NCI-H2107 treated with DMSO at 0.1 percent for 48 hours (cell line): ENCODE results near the gene SLC25A43.
"Not testable (repeated sequence)": the region's sequence is repeated elsewhere in the genome, so short reads cannot be mapped to it uniquely, and the experiment has no call there.

Source experiments
- DNase-seq: peaks from one replicate; lab custom pipeline; 2025; ENCODE audit not compliant: unreplicated experiment; lab: John Stamatoyannopoulos, UW

Gene SLC25A43

GRCh38 chrX:119407681-119408080, 8.5 kb downstream of the SLC25A43 start:
- DNase-seq = no peak

DNA sequence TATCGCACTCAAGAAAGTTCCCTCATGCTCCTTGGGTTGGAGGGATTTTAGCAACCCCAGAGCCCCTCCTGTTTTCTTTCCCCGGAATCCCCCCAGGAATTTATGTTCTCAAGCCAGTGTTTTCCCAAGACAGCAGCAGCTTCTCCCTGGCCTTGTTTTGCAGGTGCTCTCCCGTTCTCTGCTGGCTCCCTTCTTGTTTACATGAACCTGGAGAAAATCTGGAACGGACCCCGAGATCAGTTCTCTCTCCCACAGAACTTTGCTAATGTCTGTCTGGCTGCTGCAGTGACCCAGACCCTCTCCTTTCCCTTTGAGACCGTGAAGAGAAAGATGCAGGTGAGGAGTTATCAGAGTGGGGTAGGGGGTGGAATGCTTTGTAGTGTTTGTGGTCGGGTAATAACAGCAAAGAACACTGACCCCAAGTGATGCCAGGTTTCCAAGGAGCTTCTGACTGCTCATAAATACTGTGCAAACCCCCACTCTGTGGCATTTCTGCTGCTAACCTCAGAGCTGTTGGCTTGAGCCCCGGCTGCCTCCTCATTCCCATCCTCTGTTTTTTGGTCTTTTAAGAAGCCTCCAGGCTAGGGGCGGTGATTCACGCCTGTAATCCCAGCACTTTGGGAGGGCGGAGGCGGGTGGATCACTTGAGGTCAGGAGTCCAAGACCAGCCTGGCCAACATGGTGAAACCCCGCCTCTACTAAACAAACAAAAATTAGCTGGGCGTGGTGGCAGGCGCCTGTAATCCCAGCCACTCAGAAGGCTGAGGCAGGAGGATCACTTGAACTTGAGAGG, 11.1 kb downstream of the SLC25A43 start:
- no peak for DNase-seq

- no peak for DNase-seq
These were observed 11.7 kb downstream of the SLC25A43 start for GRCh38 chrX:119410854-119411253.

DNA sequence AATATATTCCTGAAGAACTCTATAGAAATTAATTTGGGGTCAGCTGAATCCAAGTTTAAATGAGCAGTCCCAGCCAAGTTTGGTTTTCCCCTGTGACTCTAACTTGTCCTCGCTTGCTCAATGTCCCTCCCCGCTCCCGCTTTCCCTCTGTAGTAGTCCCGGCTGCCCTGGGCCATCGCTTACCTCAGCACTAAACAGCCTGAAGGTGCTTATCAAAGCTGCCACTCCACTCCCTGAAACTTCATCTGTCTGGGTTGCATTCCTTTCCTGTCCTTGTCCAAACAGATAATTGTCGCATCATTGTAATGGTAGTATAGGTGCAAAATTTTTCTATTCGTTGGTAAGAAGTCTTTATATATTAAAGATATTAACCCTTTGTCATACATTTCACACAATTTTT, 12.8 kb downstream of the SLC25A43 start:
- no peak for DNase-seq

DNA sequence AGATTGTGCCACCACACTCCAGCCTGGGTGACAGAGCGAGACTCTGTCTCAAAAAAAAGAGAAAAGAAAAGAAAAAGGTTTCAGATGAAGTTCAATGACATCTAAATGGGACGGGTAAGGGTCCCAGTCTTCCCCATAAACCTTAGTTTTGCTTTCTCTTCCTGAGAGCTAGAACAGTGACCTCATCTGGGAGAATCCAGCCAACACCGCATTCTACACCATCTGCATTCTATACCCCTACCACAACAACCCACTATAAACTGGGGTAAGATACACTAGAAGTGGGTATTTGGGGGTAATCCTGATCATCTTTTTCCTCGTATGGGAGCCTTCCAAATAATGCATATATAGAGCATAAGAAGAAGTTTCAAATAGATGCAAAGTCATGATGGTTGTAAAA, 18.2 kb downstream of the SLC25A43 start:
- DNase-seq = no peak

DNA sequence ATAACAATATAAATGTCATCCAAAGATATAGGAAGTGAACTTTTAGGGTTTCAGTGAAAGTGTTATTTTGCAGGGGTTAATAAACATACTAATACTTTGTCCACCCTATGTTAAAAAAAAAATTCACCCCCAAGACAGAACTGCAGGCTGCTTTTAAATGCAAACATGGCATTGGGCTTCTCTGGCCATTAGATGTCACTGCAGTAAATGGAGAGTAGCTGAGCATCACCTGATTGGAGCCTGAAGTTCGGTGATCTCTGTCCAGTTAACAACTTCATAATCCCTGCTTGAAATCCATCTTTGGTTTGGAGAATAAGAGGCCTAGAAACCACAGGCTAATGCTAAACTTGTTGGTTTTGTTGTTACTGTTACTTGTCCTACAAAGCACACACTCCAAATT, 18.7 kb downstream of the SLC25A43 start:
- no peak for DNase-seq

DNA sequence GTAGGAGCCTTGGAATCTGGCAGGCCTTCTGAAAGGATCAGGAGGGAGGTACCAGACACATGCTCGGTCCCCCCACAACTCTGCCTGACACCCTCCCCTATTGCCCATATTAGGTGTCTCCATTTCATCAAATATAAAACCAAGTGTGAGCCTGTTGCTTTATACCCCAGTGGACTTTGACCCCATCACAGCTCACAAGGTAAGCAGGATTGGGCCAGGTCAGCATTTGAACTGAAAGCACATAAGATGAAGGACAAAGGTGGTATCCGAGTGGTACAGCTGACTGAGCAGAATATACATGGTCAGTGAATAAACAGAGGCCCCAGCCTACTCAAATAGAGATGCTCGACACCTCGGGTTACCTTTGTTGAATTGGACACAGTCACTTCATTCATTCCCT, 20.0 kb downstream of the SLC25A43 start:
- DNase-seq = no peak

- no peak for DNase-seq
These were observed 20.8 kb downstream of the SLC25A43 start for GRCh38 chrX:119419898-119420297.

GRCh38 chrX:119421016-119421705, 22.0 kb downstream of the SLC25A43 start:
- DNase-seq = no peak

DNA sequence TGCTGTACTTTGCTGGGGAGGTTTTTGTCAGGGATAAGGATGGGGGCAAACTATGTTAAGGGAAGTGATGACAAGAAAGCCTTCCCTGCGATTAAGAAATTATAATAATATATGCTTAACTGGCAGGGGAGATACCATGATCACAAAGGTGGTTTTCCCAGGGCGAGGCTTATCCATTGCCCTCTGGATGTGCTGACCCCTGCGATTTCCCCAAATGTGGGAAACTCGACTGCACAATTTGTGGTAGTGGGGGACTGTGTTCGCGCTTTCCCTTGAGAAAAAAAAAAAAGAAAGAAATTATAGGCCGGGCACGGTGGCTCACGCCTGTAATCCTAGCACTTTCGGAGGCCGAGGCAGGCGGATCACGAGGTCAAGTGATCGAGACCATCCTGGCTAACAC, 24.5 kb downstream of the SLC25A43 start:
- DNase-seq = no peak

DNA sequence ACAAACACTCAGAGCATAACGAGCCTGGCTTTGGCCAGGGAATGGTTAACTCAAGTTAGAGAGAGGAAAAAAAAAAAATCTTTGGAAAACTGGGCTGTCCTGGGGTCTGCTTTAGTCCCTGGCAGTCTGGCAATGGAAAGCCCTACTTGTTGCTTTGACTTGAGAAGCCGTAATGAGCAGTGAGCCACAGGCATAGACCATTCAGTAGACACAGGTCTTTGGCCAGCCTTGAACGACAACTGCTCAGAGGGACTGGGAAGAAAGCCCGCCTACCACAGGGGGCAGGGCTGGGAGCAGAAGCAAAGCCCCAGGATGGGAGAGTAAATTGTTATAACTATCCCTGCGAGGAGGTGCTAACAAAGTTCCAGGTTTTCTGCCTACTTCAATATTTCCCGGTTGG, 25.9 kb downstream of the SLC25A43 start:
- DNase-seq = no peak

GRCh38 chrX:119427024-119427794, 28.1 kb downstream of the SLC25A43 start:
- DNase-seq = no peak

- DNase-seq = no peak
These were observed 28.7 kb downstream of the SLC25A43 start for GRCh38 chrX:119427795-119428185.

DNA sequence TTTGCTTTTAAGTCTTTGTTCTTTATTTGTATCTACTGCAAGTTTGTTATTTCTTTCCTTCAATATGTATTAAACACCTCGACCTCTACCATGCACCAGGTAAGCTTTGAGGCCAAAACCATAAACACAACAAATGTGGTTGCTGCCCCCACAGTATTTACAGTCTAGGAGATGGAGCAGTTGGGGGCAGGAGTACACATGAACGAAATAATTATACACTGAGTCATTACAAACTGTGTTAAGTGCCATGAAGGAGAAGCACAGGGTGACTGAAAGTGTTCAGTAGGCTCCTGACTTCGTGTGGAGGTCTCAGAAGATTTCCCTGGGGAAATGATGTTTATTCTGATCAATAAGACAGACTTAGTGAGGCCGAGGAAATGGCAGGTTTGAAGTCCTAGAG, 30.3 kb downstream of the SLC25A43 start:
- no peak for DNase-seq

DNA sequence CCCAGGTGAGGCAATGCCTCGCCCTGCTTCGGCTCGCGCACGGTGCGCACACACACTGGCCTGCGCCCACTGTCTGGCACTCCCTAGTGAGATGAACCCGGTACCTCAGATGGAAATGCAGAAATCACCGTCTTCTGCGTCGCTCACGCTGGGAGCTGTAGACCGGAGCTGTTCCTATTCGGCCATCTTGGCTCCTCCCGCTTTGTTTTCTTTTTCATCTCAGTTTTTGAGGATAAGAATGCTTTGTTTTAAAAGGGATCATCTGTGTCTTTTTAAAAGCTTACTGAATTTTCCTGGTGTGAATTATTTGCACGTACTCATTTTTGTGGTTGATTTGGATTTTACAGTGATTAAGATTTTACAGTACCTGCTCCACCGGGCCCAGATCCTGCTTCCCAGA, 42.2 kb downstream of the SLC25A43 start:
- not testable (repeated sequence) for DNase-seq

DNA sequence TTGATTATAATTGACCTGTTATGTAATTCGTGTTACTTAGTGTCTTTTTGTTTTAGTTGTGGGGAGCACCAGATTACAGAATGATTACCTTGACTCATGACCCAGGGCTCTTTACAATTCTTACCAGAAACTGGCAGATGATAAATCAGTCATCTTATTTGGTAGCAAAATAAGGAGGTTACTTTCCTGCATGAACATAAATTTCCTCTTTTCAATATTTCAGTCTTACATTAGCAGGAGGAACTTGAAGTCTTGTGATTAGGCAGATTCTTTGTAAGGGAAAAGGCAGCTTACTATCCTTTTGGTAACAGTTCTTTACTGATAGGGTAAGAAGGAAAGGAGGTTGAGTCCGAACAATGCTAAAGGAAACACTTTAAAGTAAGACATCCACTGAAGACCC, 43.1 kb downstream of the SLC25A43 start:
- no peak for DNase-seq

DNA sequence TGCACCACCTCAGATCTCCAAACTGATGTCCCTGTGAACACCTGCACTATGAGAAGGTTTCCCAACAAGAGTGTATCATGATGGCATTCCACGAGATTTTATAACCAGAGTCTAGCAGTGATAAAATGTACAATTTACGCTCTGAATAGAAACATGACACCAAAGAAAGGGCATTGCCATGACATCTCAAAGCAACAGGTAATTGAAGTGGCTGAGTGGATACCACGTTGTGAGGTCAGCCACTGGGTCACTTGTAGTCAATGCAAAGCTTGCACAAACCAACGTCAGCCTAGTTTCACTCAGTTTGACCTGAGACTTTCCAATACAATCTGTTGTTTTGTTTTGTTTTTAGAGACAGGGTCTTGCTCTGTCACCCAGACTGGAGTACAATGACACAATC, 54.1 kb downstream of the SLC25A43 start:
- DNase-seq = no peak

DNA sequence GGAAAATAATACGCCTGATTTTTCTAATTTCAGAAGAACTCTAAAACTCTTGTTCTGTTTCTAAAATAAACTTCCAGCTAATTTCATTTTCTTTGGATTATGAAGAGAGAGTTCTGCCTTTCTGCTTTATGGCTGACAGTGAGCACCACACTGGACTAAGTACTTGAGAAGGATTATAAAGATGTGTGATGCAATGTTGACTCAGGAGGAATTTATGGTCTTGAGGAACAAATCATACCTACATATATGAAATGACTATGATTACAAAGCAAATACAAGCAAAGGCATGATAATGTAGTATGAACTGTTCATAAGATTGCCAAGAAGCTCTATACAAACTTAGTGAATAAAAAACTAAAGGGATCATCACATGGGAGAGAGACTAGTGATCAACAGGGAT, 56.1 kb downstream of the SLC25A43 start:
- DNase-seq = no peak

DNA sequence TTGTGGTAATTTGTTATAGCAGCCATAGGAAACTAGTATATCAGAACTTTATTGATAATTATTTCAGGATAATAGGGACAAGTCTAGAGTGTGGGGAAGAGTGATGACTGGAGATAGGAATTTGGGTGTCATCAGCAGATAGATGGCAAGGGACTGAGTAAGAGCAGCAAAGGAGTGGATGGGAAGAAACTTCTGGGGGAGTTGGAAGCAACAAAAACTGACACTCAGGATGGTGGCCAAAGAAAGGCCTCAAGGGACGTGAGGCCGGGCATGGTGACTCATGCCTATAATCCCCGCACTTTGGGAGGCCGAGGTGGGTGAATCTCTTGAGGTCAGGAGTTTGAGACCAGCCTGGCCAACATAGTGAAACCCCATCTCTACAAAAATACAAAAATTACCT, 60.0 kb downstream of the SLC25A43 start:
- DNase-seq = no peak

GRCh38 chrX:119465555-119465954, 66.4 kb downstream of the SLC25A43 start:
- DNase-seq = no peak

DNA sequence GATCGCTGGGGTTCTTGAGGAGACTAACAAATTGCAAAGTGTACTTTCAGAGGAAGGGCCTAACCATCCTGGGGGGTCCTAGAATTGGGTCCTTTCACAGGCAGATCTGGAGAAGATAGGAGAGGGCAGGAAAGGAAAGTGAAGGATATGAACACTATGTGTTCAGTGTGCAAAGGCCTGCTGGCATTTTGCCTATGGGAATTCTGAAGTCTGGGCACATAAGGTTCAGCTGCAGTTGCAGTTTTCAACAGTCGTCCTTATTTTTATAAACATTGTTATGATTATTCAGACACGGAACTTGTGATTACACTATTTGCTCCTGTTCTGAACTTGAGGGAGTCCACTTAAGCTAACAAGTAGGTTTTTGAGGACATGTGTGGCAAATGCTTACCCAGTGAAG, 67.8 kb downstream of the SLC25A43 start:
- no peak for DNase-seq

- DNase-seq = no peak
These were observed 68.3 kb downstream of the SLC25A43 start for GRCh38 chrX:119467433-119467832.
